GM12872 (cell line): Measurements from ENCODE around the gene MOV10L1.

Source experiments
- CTCF ChIP-seq: IDR thresholded peaks from 3 replicates; pipeline ENCODE4 v1.5.1; 2011; ENCODE audit warnings: low read depth, mild to moderate bottlenecking, low read length, moderate library complexity; ENCODE audit not compliant: insufficient read depth

MOV10L1 gene

GRCh38 chr22:50131894-50132293 is 42.1 kb downstream of the MOV10L1 start:
- TF ChIP-seq CTCF = no peak

GRCh38 chr22:50134481-50134880 is 44.7 kb downstream of the MOV10L1 start:
- TF ChIP-seq CTCF = no peak

GRCh38 chr22:50136581-50137015 is 46.8 kb downstream of the MOV10L1 start:
- TF ChIP-seq CTCF = no peak

GRCh38 chr22:50138041-50138440 is 48.2 kb downstream of the MOV10L1 start:
- TF ChIP-seq CTCF = no peak

GRCh38 chr22:50138988-50139387 is 49.2 kb downstream of the MOV10L1 start:
- no peak for TF ChIP-seq CTCF

GRCh38 chr22:50139843-50140415 is 50.1 kb downstream of the MOV10L1 start:
- TF ChIP-seq CTCF = no peak

GRCh38 chr22:50140615-50141014 is 50.8 kb downstream of the MOV10L1 start:
- no peak for TF ChIP-seq CTCF

- no peak for TF ChIP-seq CTCF
Observed at GRCh38 chr22:50141462-50141861, 51.7 kb downstream of the MOV10L1 start.
